ENCODE data around the gene TSN.

GRCh38 chr2:121755237-121756111, at the start of gene TSN:
- no peak for TF ChIP-seq CTCF (IDR thresholded peaks at IDR 0.05)
- no peak for TF ChIP-seq EZH2 (IDR thresholded peaks at IDR 0.05)

Measured in neural progenitor cell (in vitro differentiated cells).